Mesendoderm (in vitro differentiated cells): ENCODE measurements around the gene COL13A1.
A peak's percentile ranks its signal among the peaks of the same experiment; 100 is the strongest.

ENCODE experiments used
- DNase-seq: peaks from one replicate; pipeline ENCODE4 v3.0.0; 2013
- H2AK5ac ChIP-seq: 2 replicates; pipeline ENCODE4 v1.6.1; 2013; ENCODE audit warnings: low read length, inconsistent platforms
- H2BK120ac ChIP-seq: 2 replicates; pipeline ENCODE4 v1.6.1; 2013; ENCODE audit warnings: low read depth, mild to moderate bottlenecking, low read length, moderate library complexity, mixed read lengths
- H2BK15ac ChIP-seq: replicated peaks from 2 replicates; pipeline ENCODE4 v1.6.1; 2013; ENCODE audit warnings: low read depth, mild to moderate bottlenecking, moderate library complexity
- H2BK5ac ChIP-seq: 2 replicates; pipeline ENCODE4 v1.6.1; 2013; ENCODE audit warnings: low read length, inconsistent platforms
- H3K18ac ChIP-seq: 2 replicates; pipeline ENCODE4 v1.6.1; 2013; ENCODE audit warnings: mild to moderate bottlenecking, low read length, mixed read lengths
- H3K23ac ChIP-seq: one replicate; pipeline ENCODE4 v1.6.1; 2013; ENCODE audit warnings: low read length
- H3K27ac ChIP-seq: 2 replicates; pipeline ENCODE4 v1.5.1; 2013; ENCODE audit warnings: low read depth, mild to moderate bottlenecking, inconsistent platforms, low read length, moderate library complexity
- H3K27me3 ChIP-seq: 2 replicates; pipeline ENCODE4 v1.6.1; 2013; ENCODE audit warnings: low read length, control low read depth, mild to moderate bottlenecking, inconsistent platforms; ENCODE audit not compliant: insufficient read depth, poor library complexity
- H3K36me3 ChIP-seq: 2 replicates; pipeline ENCODE4 v1.6.1; 2013; ENCODE audit warnings: low read length, inconsistent platforms; ENCODE audit not compliant: control insufficient read depth, insufficient read depth
- H3K4ac ChIP-seq: one replicate; pipeline ENCODE4 v1.6.1; 2013; ENCODE audit warnings: low read depth, mild to moderate bottlenecking, low read length, moderate library complexity
- H3K4me1 ChIP-seq: 2 replicates; pipeline ENCODE4 v1.6.1; 2013; ENCODE audit warnings: low read depth, low read length, inconsistent platforms; ENCODE audit not compliant: control insufficient read depth
- H3K4me2 ChIP-seq: 2 replicates; pipeline ENCODE4 v1.6.1; 2013; ENCODE audit warnings: low read length
- H3K4me3 ChIP-seq: 2 replicates; pipeline ENCODE4 v1.5.1; 2013; ENCODE audit warnings: mild to moderate bottlenecking, low read length
- H3K56ac ChIP-seq: one replicate; pipeline ENCODE4 v1.6.1; 2013; ENCODE audit warnings: low read length
- H3K79me1 ChIP-seq: 2 replicates; pipeline ENCODE4 v1.6.1; 2013; ENCODE audit warnings: low read length, inconsistent platforms
- H3K79me2 ChIP-seq: 2 replicates; pipeline ENCODE4 v1.6.1; 2013; ENCODE audit warnings: mild to moderate bottlenecking, low read length; ENCODE audit not compliant: control insufficient read depth, insufficient read depth
- H3K9ac ChIP-seq: 2 replicates; pipeline ENCODE4 v1.6.1; 2013; ENCODE audit warnings: low read length, inconsistent platforms
- H4K5ac ChIP-seq: one replicate; pipeline ENCODE4 v1.6.1; 2013; ENCODE audit warnings: low read length
- H4K8ac ChIP-seq: one replicate; pipeline ENCODE4 v1.6.1; 2013; ENCODE audit warnings: low read depth, mild to moderate bottlenecking, control low read depth, low read length, moderate library complexity
- WGBS: extraction: QIAGEN DNeasy Blood & Tissue Kit; methylation state at CpG from one replicate; pipeline ENCODE4 v1.1.7; 2013; ENCODE audit warnings: low lambda C conversion rate, missing lambda C conversion rate; ENCODE audit not compliant: insufficient coverage; ENCODE audit errors: extremely low coverage; 5-methylcytosine and 5-hydroxymethylcytosine counted together

COL13A1 gene

GRCh38 chr10:69955897-69956740 lies 154.4 kb downstream of the COL13A1 start:
- Histone ChIP-seq H3K56ac (no peak overlapping the region), H2BK15ac (no peak overlapping the region), H3K79me1 (no peaks in the 10 kb centered on the region), H3K23ac (no peak overlapping the region), H4K8ac (no peak overlapping the region), H2AK5ac (no peak overlapping the region), H3K27me3 (no peaks in the 10 kb centered on the region), H2BK120ac (no peak overlapping the region), H3K18ac (no peak overlapping the region), H3K36me3 (peaks cover 2% of the 10 kb centered on the region), H3K9ac (no peak overlapping the region), H2BK5ac (no peak overlapping the region), H3K4me2 (no peak overlapping the region), H4K5ac (no peak overlapping the region), H3K27ac (no peak overlapping the region), H3K4me3 (no peak overlapping the region), H3K4ac (no peak overlapping the region), H3K79me2 (no peaks in the 10 kb centered on the region), H3K4me1 (peaks cover 3% of the 10 kb centered on the region)
- DNase-seq: no peak
- WGBS: no CpG with 5 or more reads among the region's 14 CpGs

- Histone ChIP-seq H2BK5ac (no peak overlapping the region), H2BK15ac (no peak overlapping the region), H4K5ac (no peak overlapping the region), H3K4me1 (peaks cover 3% of the 10 kb centered on the region), H3K23ac (no peak overlapping the region), H3K9ac (no peak overlapping the region), H3K18ac (no peak overlapping the region), H2BK120ac (no peak overlapping the region), H4K8ac (no peak overlapping the region), H3K56ac (no peak overlapping the region), H2AK5ac (no peak overlapping the region), H3K27ac (no peak overlapping the region), H3K4me2 (no peak overlapping the region), H3K36me3 (peaks cover 2% of the 10 kb centered on the region), H3K4ac (no peak overlapping the region), H3K79me2 (no peaks in the 10 kb centered on the region), H3K79me1 (no peaks in the 10 kb centered on the region), H3K27me3 (no peaks in the 10 kb centered on the region), H3K4me3 (no peak overlapping the region)
- WGBS: no CpG with 5 or more reads among the region's 7 CpGs
- DNase-seq: no peak
Measured at GRCh38 chr10:69956741-69957230, 155.1 kb downstream of the COL13A1 start.

GRCh38 chr10:69957241-69957885 lies 155.7 kb downstream of the COL13A1 start:
- no peak overlapping the region for H2AK5ac ChIP-seq
- H3K4me2 ChIP-seq: no peak overlapping the region
- no peak overlapping the region for H3K4me3 ChIP-seq
- no peak overlapping the region for H2BK15ac ChIP-seq
- no peak overlapping the region for H3K56ac ChIP-seq
- no peaks in the 10 kb centered on the region for H3K79me1 ChIP-seq
- H2BK120ac ChIP-seq: no peak overlapping the region
- no peak for DNase-seq
- no peaks in the 10 kb centered on the region for H3K27me3 ChIP-seq
- H3K9ac ChIP-seq: no peak overlapping the region
- no peaks in the 10 kb centered on the region for H3K4me1 ChIP-seq
- H4K8ac ChIP-seq: no peak overlapping the region
- no peaks in the 10 kb centered on the region for H3K36me3 ChIP-seq
- H3K23ac ChIP-seq: no peak overlapping the region
- no peak overlapping the region for H3K4ac ChIP-seq
- H3K27ac ChIP-seq: no peak overlapping the region
- no peak overlapping the region for H2BK5ac ChIP-seq
- no peaks in the 10 kb centered on the region for H3K79me2 ChIP-seq
- H3K18ac ChIP-seq: no peak overlapping the region
- no CpG with 5 or more reads among the region's 7 CpGs for WGBS
- H4K5ac ChIP-seq: no peak overlapping the region

- no peak overlapping the region for H3K23ac ChIP-seq
- no peaks in the 10 kb centered on the region for H3K27me3 ChIP-seq
- H3K56ac ChIP-seq: no peak overlapping the region
- no peaks in the 10 kb centered on the region for H3K79me1 ChIP-seq
- H3K4me1 ChIP-seq: peaks cover 5% of the 10 kb centered on the region
- no peak overlapping the region for H3K4ac ChIP-seq
- no peak overlapping the region for H4K5ac ChIP-seq
- WGBS: no CpG with 5 or more reads among the region's 6 CpGs
- no peak overlapping the region for H2BK15ac ChIP-seq
- no peak overlapping the region for H2AK5ac ChIP-seq
- H3K4me3 ChIP-seq: no peak overlapping the region
- no peak overlapping the region for H3K4me2 ChIP-seq
- peak; percentile 88 for DNase-seq
- H3K9ac ChIP-seq: no peak overlapping the region
- no peak overlapping the region for H2BK5ac ChIP-seq
- no peak overlapping the region for H4K8ac ChIP-seq
- no peak overlapping the region for H3K27ac ChIP-seq
- no peaks in the 10 kb centered on the region for H3K36me3 ChIP-seq
- no peaks in the 10 kb centered on the region for H3K79me2 ChIP-seq
- no peak overlapping the region for H2BK120ac ChIP-seq
- no peak overlapping the region for H3K18ac ChIP-seq
Measured at GRCh38 chr10:69957886-69958555, 156.3 kb downstream of the COL13A1 start.

- H2AK5ac ChIP-seq: no peak overlapping the region
Measured at GRCh38 chr10:69958556-69958902, 156.8 kb downstream of the COL13A1 start.

More at GRCh38 chr10:69958556-69958902, 156.8 kb downstream of the COL13A1 start:
- H2BK120ac ChIP-seq: no peak overlapping the region
- no peak for DNase-seq
- H3K79me2 ChIP-seq: no peaks in the 10 kb centered on the region
- H3K18ac ChIP-seq: no peak overlapping the region
- H3K9ac ChIP-seq: no peak overlapping the region
- H3K27ac ChIP-seq: no peak overlapping the region
- no peak overlapping the region for H3K4me2 ChIP-seq
- H3K56ac ChIP-seq: no peak overlapping the region
- no peak overlapping the region for H3K4me3 ChIP-seq
- no peaks in the 10 kb centered on the region for H3K36me3 ChIP-seq
- H2BK15ac ChIP-seq: no peak overlapping the region
- no peak overlapping the region for H3K23ac ChIP-seq
- H3K4ac ChIP-seq: no peak overlapping the region
- H3K79me1 ChIP-seq: no peaks in the 10 kb centered on the region
- no peak overlapping the region for H4K8ac ChIP-seq
- no peaks in the 10 kb centered on the region for H3K27me3 ChIP-seq
- H3K4me1 ChIP-seq: peaks cover 8% of the 10 kb centered on the region
- H2BK5ac ChIP-seq: no peak overlapping the region
- H4K5ac ChIP-seq: no peak overlapping the region
